NCI-H187 (cell line): ENCODE results near the gene GUCA2A.

Source experiments
- DNase-seq, 2 experiments: peaks; one replicate each; lab custom pipeline; 2025; lab: John Stamatoyannopoulos, UW

Gene GUCA2A

DNA sequence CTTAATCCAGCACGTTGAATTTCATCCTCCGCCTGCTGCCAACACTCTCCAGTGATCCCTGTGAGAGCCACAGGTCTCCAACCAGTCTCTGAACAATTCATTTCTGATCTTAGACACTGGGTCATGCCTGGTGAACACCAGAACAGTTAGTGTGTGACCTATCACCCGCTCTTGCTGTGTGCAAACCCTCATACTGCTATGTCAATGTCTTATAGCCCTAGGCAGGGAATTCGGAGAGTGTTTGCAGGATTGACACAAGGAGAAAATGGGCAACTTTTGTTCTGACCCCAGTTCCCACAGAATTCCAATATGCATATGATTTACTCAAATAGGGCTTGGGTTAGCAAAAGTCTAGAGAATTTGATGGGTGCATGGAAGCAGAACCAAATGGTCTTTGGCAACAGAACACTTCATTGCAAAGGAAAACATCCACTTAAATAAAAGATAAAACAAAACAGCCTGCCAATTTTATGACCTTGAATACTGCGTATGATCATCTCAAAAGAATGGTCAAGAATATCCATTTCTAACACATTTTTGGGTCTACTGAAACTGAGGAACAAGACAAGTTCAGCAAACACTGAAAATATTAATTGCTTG, 34.4 kb downstream of the GUCA2A start:
- no peak for DNase-seq

- DNase-seq: no peak
Measured at GRCh38 chr1:42128964-42129363, 35.6 kb downstream of the GUCA2A start.

DNA sequence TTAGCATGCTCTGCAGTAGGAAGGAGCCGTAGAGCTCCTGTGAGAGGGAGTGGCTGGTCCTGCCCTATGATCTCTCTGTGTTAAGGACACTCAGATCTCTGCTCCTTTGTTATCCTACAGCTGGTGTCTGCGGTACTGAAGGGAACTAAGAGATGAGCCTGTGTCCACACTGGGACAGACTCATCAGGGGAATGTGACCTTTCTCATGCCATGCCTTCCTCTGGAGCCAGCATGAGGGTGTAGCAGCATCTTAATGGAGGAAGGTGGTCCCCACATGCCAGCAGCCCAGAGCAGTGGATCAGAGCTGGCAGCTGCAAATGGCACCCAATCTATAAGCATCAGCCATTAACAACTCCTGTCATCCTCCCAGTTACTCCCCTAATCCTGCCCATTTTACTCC, 36.0 kb downstream of the GUCA2A start:
- no peak for DNase-seq

DNA sequence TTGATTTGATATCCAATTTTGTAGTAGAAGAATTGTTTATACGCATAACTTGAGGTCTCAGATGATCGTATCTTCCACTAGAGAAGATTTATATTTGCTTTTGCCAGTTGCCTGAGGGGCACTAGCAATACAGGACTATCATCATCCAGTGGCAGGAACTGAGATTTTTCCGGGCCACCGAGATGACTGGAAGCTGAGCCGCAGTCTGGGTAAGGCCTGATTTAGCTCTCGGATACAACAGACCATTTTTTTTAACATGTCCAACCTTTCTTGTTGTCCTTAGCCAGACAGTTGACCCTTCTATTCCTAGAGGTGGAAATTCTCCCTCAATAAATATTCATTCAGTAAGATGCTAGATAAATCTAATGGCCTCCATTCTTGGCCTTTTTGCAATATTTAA, 36.8 kb downstream of the GUCA2A start:
- no peak for DNase-seq

- DNase-seq: no peak
Measured at GRCh38 chr1:42125552-42125951, 39.0 kb downstream of the GUCA2A start.

DNA sequence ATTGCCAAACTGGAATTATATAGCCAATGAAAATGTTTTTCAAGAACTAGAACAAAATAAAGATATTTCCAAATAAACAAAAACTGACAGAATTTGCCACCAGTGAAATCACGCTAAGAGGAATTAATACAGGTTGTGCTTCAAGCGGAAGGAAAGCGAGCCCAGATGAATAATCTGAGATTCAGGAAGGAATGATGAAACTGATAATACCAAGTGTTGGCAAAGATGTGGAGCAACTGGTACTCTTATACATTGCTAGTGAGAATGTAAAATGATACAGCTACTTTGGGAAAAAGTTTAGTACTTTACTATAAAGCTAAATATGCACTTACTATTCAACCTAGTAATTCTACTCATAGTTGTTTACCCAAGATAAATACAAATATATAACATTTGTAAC, 42.1 kb downstream of the GUCA2A start:
- DNase-seq: no peak

- no peak for DNase-seq
Measured at GRCh38 chr1:42118125-42118524, 46.4 kb downstream of the GUCA2A start.

GRCh38 chr1:42117214-42117613, 47.3 kb downstream of the GUCA2A start:
- DNase-seq: no peak

GRCh38 chr1:42114229-42114628, 50.3 kb downstream of the GUCA2A start:
- DNase-seq: no peak
